ENCODE measurements around the gene GRAMD1B.

DNA sequence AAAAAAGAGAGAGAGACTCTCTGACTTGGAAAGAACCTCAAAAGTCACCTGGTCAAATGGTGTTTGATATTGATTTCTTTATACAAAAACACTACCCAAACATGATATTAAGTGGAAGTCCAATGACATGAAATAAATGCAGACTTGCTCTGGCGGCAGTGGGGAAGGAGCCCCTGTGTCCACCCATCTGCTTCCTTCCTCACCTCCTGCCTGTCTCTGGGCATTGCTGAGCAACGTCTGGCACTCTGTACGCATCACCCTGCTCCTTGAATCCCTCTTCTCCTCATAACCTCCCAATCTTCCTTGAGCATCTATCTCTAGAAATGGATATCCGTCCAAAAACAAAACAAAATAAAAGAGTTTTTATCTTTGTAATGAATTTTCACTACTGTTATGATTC is 39.9 kb upstream of the GRAMD1B start:
- TF ChIP-seq, protein P1, sequence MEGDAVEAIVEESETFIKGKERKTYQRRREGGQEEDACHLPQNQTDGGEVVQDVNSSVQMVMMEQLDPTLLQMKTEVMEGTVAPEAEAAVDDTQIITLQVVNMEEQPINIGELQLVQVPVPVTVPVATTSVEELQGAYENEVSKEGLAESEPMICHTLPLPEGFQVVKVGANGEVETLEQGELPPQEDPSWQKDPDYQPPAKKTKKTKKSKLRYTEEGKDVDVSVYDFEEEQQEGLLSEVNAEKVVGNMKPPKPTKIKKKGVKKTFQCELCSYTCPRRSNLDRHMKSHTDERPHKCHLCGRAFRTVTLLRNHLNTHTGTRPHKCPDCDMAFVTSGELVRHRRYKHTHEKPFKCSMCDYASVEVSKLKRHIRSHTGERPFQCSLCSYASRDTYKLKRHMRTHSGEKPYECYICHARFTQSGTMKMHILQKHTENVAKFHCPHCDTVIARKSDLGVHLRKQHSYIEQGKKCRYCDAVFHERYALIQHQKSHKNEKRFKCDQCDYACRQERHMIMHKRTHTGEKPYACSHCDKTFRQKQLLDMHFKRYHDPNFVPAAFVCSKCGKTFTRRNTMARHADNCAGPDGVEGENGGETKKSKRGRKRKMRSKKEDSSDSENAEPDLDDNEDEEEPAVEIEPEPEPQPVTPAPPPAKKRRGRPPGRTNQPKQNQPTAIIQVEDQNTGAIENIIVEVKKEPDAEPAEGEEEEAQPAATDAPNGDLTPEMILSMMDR (IDR thresholded peaks at IDR 0.05; ENCODE audit: low read depth, low read length, missing input control): no peak
- TF ChIP-seq, protein P2, sequence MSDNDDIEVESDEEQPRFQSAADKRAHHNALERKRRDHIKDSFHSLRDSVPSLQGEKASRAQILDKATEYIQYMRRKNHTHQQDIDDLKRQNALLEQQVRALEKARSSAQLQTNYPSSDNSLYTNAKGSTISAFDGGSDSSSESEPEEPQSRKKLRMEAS (IDR thresholded peaks at IDR 0.05): no peak
- TF ChIP-seq, protein P3, sequence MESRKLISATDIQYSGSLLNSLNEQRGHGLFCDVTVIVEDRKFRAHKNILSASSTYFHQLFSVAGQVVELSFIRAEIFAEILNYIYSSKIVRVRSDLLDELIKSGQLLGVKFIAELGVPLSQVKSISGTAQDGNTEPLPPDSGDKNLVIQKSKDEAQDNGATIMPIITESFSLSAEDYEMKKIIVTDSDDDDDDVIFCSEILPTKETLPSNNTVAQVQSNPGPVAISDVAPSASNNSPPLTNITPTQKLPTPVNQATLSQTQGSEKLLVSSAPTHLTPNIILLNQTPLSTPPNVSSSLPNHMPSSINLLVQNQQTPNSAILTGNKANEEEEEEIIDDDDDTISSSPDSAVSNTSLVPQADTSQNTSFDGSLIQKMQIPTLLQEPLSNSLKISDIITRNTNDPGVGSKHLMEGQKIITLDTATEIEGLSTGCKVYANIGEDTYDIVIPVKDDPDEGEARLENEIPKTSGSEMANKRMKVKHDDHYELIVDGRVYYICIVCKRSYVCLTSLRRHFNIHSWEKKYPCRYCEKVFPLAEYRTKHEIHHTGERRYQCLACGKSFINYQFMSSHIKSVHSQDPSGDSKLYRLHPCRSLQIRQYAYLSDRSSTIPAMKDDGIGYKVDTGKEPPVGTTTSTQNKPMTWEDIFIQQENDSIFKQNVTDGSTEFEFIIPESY (IDR thresholded peaks at IDR 0.05): no peak
- no peak for TF ChIP-seq ATF3 (IDR thresholded peaks at IDR 0.05)
- TF ChIP-seq TAF1 (conservative IDR thresholded peaks at IDR 0.05): no peak
- TF ChIP-seq RAD21 (IDR thresholded peaks at IDR 0.05): no peak
- TF ChIP-seq YY1 (IDR thresholded peaks at IDR 0.05): no peak
- no peak for TF ChIP-seq REST (IDR thresholded peaks at IDR 0.05)
- TF ChIP-seq JUND (IDR thresholded peaks at IDR 0.05): no peak
- no peak for TF ChIP-seq RXRA (IDR thresholded peaks at IDR 0.05)
- TF ChIP-seq HNF4G (IDR thresholded peaks at IDR 0.05): no peak
- no peak for TF ChIP-seq GABPA (IDR thresholded peaks at IDR 0.05 in 1 of 2, conservative IDR thresholded peaks at IDR 0.05 in 1 of 2)
- TF ChIP-seq EGR1 (IDR thresholded peaks at IDR 0.05; ENCODE audit: low read depth in 2 of 2): no peak

Measured in liver (tissue), 3 donors.